NCI-H526 treated with DMSO at 0.1 percent for 48 hours (cell line): Measurements from ENCODE around the gene TOP3B.

Experiments used
- DNase-seq: peaks from one replicate; lab custom pipeline; 2025; lab: John Stamatoyannopoulos, UW

The TOP3B gene

GRCh38 chr22:21962655-21962949 lies 20.0 kb downstream of the TOP3B start:
- no peak for DNase-seq

- DNase-seq, result no peak
Measured at GRCh38 chr22:21961886-21962654, 20.5 kb downstream of the TOP3B start.

GRCh38 chr22:21961127-21961867 lies 21.3 kb downstream of the TOP3B start:
- no peak for DNase-seq

- DNase-seq, result no peak
Measured at GRCh38 chr22:21960200-21961126, 22.1 kb downstream of the TOP3B start.

- no peak for DNase-seq
Measured at GRCh38 chr22:21959274-21960074, 23.1 kb downstream of the TOP3B start.

GRCh38 chr22:21958360-21959273 lies 24.0 kb downstream of the TOP3B start:
- DNase-seq, result no peak

GRCh38 chr22:21952586-21953571 lies 29.7 kb downstream of the TOP3B start, which contains the start of gene PPM1F:
Gene PPM1F (minus strand): TSS chr22:21952848. CDS start chr22:21946048, 6,800 bp downstream.
- peak; percentile 30 for DNase-seq

- no peak for DNase-seq
Measured at GRCh38 chr22:21951931-21952465, 30.6 kb downstream of the TOP3B start.

GRCh38 chr22:21951062-21951461 lies 31.5 kb downstream of the TOP3B start:
- no peak for DNase-seq

GRCh38 chr22:21949948-21950347 lies 32.6 kb downstream of the TOP3B start:
- DNase-seq, result no peak

- no peak for DNase-seq
Measured at GRCh38 chr22:21949569-21949918, 33.0 kb downstream of the TOP3B start.

- DNase-seq, result no peak
Measured at GRCh38 chr22:21948824-21949568, 33.6 kb downstream of the TOP3B start.

- DNase-seq, result no peak
Measured at GRCh38 chr22:21948390-21948789, 34.2 kb downstream of the TOP3B start.

GRCh38 chr22:21947040-21948014 lies 35.3 kb downstream of the TOP3B start:
- DNase-seq, result no peak

- DNase-seq, result no peak
Measured at GRCh38 chr22:21946262-21946925, 36.2 kb downstream of the TOP3B start.

GRCh38 chr22:21945453-21946261 lies 36.9 kb downstream of the TOP3B start:
- no peak for DNase-seq
